Measurements from ENCODE around the gene CIBAR2. TPM values are rescaled to one million over a fixed set of nuclear protein-coding genes. Genes with fewer than 3 reads are reported as not detected.

CIBAR2 gene
- total and polyA plus RNA-seq, 9 of the 15 experiments (the other 6 are each of a cell fraction or from before 2014, with no cell fraction given): not detected

GRCh38 chr16:85055493-85056210 lies 56.6 kb downstream of the CIBAR2 start (continued):
- TF ChIP-seq MLX (CRISPR knock-in tag; conservative IDR thresholded peaks at IDR 0.05) (0 out of 4 replicates have a peak, but pooled peaks of 1 of the 2 experiments have one; percentile 67), MEF2D (tag; conservative IDR thresholded peaks at IDR 0.05; ENCODE audit: low read depth) (peak; percentile 51), FUS (optimal IDR thresholded peaks at IDR 0.05; ENCODE audit: low read depth, low read length) (no peak), XRCC3 (IDR thresholded peaks at IDR 0.05) (no peak), TEAD1 (CRISPR knock-in tag; IDR thresholded peaks at IDR 0.05) (peak in 1 of 2 experiments; percentile 69; a peak in 3 of 4 replicates), KLF6 (CRISPR knock-in tag; IDR thresholded peaks at IDR 0.05; ENCODE audit: borderline replicate concordance) (peak; percentile 64; the same call in 1 of the 2 replicates), NFE2 (IDR thresholded peaks at IDR 0.05; ENCODE audit: low read depth) (peak; percentile 9), ETV1 (tag; conservative IDR thresholded peaks at IDR 0.05; ENCODE audit: low read depth) (peak; percentile 66; the same call in 1 of the 2 replicates), AFF1 (IDR thresholded peaks at IDR 0.05; ENCODE audit: low read depth in 1 of 2, partially characterized antibody in 2 of 2) (peak in 1 of 2 experiments; percentile 78), BCL6 (CRISPR knock-in tag; IDR thresholded peaks at IDR 0.05) (no peak), RCOR1 (IDR thresholded peaks at IDR 0.05; ENCODE audit: borderline replicate concordance in 1 of 2, low read depth in 2 of 2, low read length in 2 of 2) (peak; percentile 30 to 96; a peak in 3 of 4 replicates), CREM (IDR thresholded peaks at IDR 0.05; ENCODE audit: low read depth) (peak; percentile 79), SMARCE1 (IDR thresholded peaks at IDR 0.05) (peak; percentile 96), TSHZ1 (CRISPR knock-in tag; IDR thresholded peaks at IDR 0.05) (no peak), PML (IDR thresholded peaks at IDR 0.05; ENCODE audit: low read length) (peak; percentile 46; the same call in 1 of the 2 replicates), EWSR1 (IDR thresholded peaks at IDR 0.05; ENCODE audit: borderline replicate concordance, low read depth, partially characterized antibody) (no peak), ZNF197 (CRISPR knock-in tag; IDR thresholded peaks at IDR 0.05; ENCODE audit: low read depth) (peak; percentile 89), NRF1 (conservative IDR thresholded peaks at IDR 0.05 in 1 of 2, IDR thresholded peaks at IDR 0.05 in 1 of 2) (peak; percentile 25 to 63; a peak in 2 of 4 replicates), ZNF263 (CRISPR knock-in tag; IDR thresholded peaks at IDR 0.05; ENCODE audit: borderline replicate concordance) (peak; percentile 55; the same call in 1 of the 2 replicates)

Data from K562 (cell line).